ENCODE data around the gene LAD1. TPM values are rescaled to one million over a fixed set of nuclear protein-coding genes. Genes with fewer than 3 reads are reported as not detected.

LAD1 gene
- total RNA-seq, 1 donor from 2014 or later: not detected

Other genes starting within 250 kb of the LAD1 start
- 45.3 and 60.9 TPM in 2 replicates for gene TMEM9, start 244.8 kb downstream of the LAD1 start, total RNA-seq
- gene IGFN1, start 208.5 kb downstream of the LAD1 start, total RNA-seq: not detected in 2 replicates
- under 0.01 TPM in 1 of 2 replicates, not detected in the other for gene PKP1, start 115.8 kb downstream of the LAD1 start, total RNA-seq
- gene TNNT2, start 21.6 kb downstream of the LAD1 start, total RNA-seq: not detected in 2 replicates
- not detected in 2 replicates for gene TNNI1, start 22.4 kb upstream of the LAD1 start, total RNA-seq
- gene PHLDA3, start 69.9 kb upstream of the LAD1 start, total RNA-seq: 8.9 and 17.2 TPM in 2 replicates
- gene CSRP1, start 107.8 kb upstream of the LAD1 start, total RNA-seq: 71.6 and 114 TPM in 2 replicates
- gene NAV1, start 139.8 kb upstream of the LAD1 start, total RNA-seq: 1.6 and 5.9 TPM in 2 replicates

All from lung microvascular endothelial cell (primary cell).